Thoracic aorta (tissue), 2 donors: ENCODE results near the gene SFSWAP. TPM values are rescaled to one million over a fixed set of nuclear protein-coding genes. Genes with fewer than 3 reads are reported as not detected.
"Not testable (repeated sequence)": the region's sequence is repeated elsewhere in the genome, so short reads cannot be mapped to it uniquely, and the experiment has no call there.

Source experiments
- ATAC-seq: fragments of 150-250 bp; one replicate; pipeline ENCODE4 v1.8.0; 2017; ENCODE audit warnings: low read depth; ENCODE audit not compliant: insufficient number of reproducible peaks, low FRiP score
- DNase-seq: peaks from one replicate; pipeline ENCODE4 v3.0.0-alpha.2; 2020; ENCODE audit warnings: low spot score
- H3K27ac ChIP-seq, 2 donors: fragments of 200-600 bp; sonication (generic); 1 replicate in 1 of 2; 2 replicates in 1 of 2; pipeline ENCODE4 v1.5.1; 2016; ENCODE audit warnings: mild to moderate bottlenecking in 2 of 2, moderate library complexity in 2 of 2
- H3K27me3 ChIP-seq: fragments of 200-600 bp; sonication (generic); replicated peaks from 2 replicates; pipeline ENCODE4 v1.6.0; 2016; ENCODE audit warnings: mild to moderate bottlenecking; ENCODE audit not compliant: insufficient read depth
- H3K36me3 ChIP-seq: fragments of 200-600 bp; sonication (generic); one replicate; pipeline ENCODE4 v1.5.1; 2016
- H3K4me1 ChIP-seq, 2 donors: fragments of 200-600 bp; sonication (generic); 1 replicate in 1 of 2; 2 replicates in 1 of 2; pipeline versions ENCODE4 v1.5.1 to v1.6.0; 2016; ENCODE audit warnings: low read depth in 2 of 2, mild to moderate bottlenecking in 1 of 2; ENCODE audit not compliant: control insufficient read depth in 1 of 2
- H3K4me3 ChIP-seq: fragments of 200-600 bp; sonication (generic); 2 replicates; pipeline ENCODE4 v1.5.1; 2016; ENCODE audit warnings: mild to moderate bottlenecking
- H3K9me3 ChIP-seq: fragments of 200-600 bp; sonication (generic); 2 replicates; pipeline ENCODE4 v1.5.1; 2016
- CTCF ChIP-seq: fragments of 200-600 bp; sonication (generic); IDR thresholded peaks from one replicate; pipeline ENCODE4 v1.5.1; 2019; ENCODE audit warnings: antibody characterized with exemption
- total RNA-seq, 2 donors: library from RNA; depleted of rRNA; stranded (reverse); fragments of >200 nt; gene quantifications; one replicate each; pipeline versions ENCODE4 v1.1.0 to v1.2.3, GENCODE V29; 2016

SFSWAP gene
- total RNA-seq, 2 donors from 2014 or later, result 27.9 to 63.2 TPM

- not testable (repeated sequence) for ATAC-seq, H3K36me3 ChIP-seq, H3K9me3 ChIP-seq, DNase-seq, H3K27ac ChIP-seq, H3K4me3 ChIP-seq, H3K4me1 ChIP-seq, H3K27me3 ChIP-seq
These were observed 30.3 kb upstream of the SFSWAP start for GRCh38 chr12:131680392-131681256.

- Histone ChIP-seq H3K27me3 (no peaks in the 10 kb centered on the region), H3K36me3 (no peaks in the 10 kb centered on the region), H3K9me3 (no peaks in the 10 kb centered on the region), H3K4me1 (no peaks in the 10 kb centered on the region), H3K4me3 (no peak overlapping the region), H3K27ac (no peak overlapping the region)
- no peak for DNase-seq
- no peak for ATAC-seq
- TF ChIP-seq CTCF, result no peak
These were observed 29.7 kb upstream of the SFSWAP start for GRCh38 chr12:131681257-131681620.

- not testable (repeated sequence) for DNase-seq
These were observed 29.0 kb upstream of the SFSWAP start for GRCh38 chr12:131681746-131682509.

GRCh38 chr12:131682510-131682895, 28.4 kb upstream of the SFSWAP start:
- Histone ChIP-seq H3K27ac (no peak overlapping the region), H3K4me3 (no peak overlapping the region), H3K4me1 (no peaks in the 10 kb centered on the region), H3K9me3 (no peaks in the 10 kb centered on the region), H3K36me3 (no peaks in the 10 kb centered on the region), H3K27me3 (no peaks in the 10 kb centered on the region)
- DNase-seq (no peak), ATAC-seq (no peak)
- no peak for TF ChIP-seq CTCF

More at GRCh38 chr12:131681746-131682509, 29.0 kb upstream of the SFSWAP start:
- not testable (repeated sequence) for H3K27me3 ChIP-seq, ATAC-seq, H3K4me1 ChIP-seq, H3K9me3 ChIP-seq, H3K36me3 ChIP-seq, H3K4me3 ChIP-seq, H3K27ac ChIP-seq

DNA sequence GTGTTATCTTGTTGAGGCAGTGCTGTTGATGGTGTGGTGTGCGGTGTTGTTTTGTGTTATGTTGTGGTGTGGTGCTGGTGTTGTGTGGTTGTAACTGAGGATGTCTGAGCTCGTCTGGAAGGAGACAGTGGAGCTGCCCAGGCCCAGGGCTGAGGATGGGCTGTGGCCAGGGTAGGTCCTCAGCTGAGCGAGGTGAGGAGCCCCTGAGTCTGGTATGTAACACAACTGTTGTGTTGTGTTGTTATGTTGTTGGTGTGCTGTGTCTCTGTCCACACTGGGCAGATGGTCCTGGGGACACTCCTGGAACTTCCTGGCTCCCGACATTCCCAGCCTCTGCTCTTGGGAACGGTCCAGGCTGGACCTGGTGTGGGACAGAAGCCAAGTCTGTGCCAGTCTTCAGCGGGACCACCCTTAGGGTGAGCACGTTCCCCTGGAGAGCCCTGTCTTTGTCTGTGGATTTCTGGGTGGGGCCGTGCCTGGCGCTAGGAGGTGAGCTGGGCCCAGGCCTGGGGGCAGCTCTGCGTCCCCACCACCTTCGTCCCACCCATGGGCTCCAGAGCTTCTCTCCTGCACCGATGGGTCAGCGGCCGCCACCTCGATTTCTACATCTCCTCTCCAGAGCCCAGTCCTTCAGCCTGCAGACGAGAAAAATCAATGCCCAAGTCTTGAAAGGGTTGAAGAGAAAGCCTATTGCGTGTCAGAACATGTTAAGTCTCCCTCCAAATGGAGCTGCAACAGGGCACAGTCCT, 27.4 kb upstream of the SFSWAP start:
- Histone ChIP-seq H3K27me3 (no peaks in the 10 kb centered on the region), H3K36me3 (no peaks in the 10 kb centered on the region)
- no peak for ATAC-seq

More for the DNA sequence above, 27.4 kb upstream of the SFSWAP start:
- DNase-seq, result no peak
- Histone ChIP-seq H3K9me3 (no peaks in the 10 kb centered on the region), H3K4me3 (no peak overlapping the region), H3K27ac (no peak overlapping the region), H3K4me1 (no peaks in the 10 kb centered on the region)
- TF ChIP-seq CTCF, result no peak
